Measurements from ENCODE around the gene PON3. TPM values are rescaled to one million over a fixed set of nuclear protein-coding genes. Genes with fewer than 3 reads are reported as not detected.

Gene PON3
- total RNA-seq, 1 experiment from 2014 or later, result not detected

DNA sequence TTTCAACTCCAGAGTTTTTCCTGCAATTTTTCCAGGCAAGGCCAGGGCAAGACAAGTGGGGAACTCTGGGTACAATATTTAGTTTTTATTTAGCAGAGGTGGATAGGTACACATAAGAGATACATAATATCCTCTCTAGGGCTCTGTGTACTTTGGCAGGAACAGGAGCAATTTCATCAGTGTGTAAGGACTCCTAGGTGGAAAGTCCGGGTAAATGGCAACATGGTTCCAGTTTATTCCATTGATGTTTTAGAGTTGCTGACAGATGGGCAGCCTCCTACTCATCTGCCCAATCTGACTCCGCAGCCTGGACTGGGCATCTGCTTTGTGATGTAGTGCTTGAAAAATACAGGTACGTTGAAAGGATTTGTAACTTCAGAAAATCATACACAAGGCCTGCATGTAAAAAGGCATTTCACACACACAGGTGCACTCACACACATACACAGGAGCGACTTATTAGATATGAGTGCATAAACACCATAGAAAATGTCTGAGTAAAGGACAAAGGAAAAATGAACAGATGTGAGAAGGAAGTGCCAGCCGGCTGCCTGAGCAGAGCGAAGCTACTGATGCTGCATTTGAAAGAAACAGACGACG lies 77.6 kb downstream of the PON3 start:
- Histone ChIP-seq H4K8ac (replicated peaks; ENCODE audit: insufficient read length, low read depth, low read length) (no peak overlapping the region), H4K20me1 (ENCODE audit: control insufficient read depth, insufficient read depth, insufficient read length) (no peaks in the 10 kb centered on the region), H2BK20ac (ENCODE audit: low read depth, low read length, poor library complexity, severe bottlenecking) (no peak overlapping the region), H3K79me1 (ENCODE audit: insufficient read depth, low read depth, low read length, poor library complexity, severe bottlenecking) (no peaks in the 10 kb centered on the region), H3K4me2 (ENCODE audit: insufficient read depth, insufficient read length, low read length) (no peak overlapping the region), H3K27me3 (ENCODE audit: insufficient read depth, low read length) (no peaks in the 10 kb centered on the region), H3K56ac (ENCODE audit: insufficient read length, low read depth, low read length) (no peak overlapping the region), H3K23ac (ENCODE audit: insufficient read length, low read depth, low read length) (no peak overlapping the region), H2BK15ac (ENCODE audit: low read depth, low read length) (no peak overlapping the region), H3K79me2 (ENCODE audit: insufficient read depth, low read length) (no peaks in the 10 kb centered on the region), H2AK5ac (ENCODE audit: insufficient read length, low read length) (no peak overlapping the region), H3K18ac (ENCODE audit: insufficient read length, low read depth, low read length) (no peak overlapping the region), H2BK5ac (ENCODE audit: insufficient read length, low read length) (no peak overlapping the region), H3K9me3 (ENCODE audit: control insufficient read depth, low read depth, low read length) (no peaks in the 10 kb centered on the region), H2BK120ac (ENCODE audit: low read depth, low read length, poor library complexity, severe bottlenecking) (no peak overlapping the region), H4K5ac (ENCODE audit: insufficient read length, low read depth, low read length) (no peak overlapping the region), H3K9ac (ENCODE audit: extremely low read depth, insufficient read length, low read length) (no peak overlapping the region), H3K14ac (ENCODE audit: insufficient read depth, low read length) (no peak overlapping the region), H4K91ac (ENCODE audit: insufficient read length, low read depth, low read length) (no peak overlapping the region), H2BK12ac (ENCODE audit: insufficient read length, low read depth, low read length) (no peak overlapping the region), H3K27ac (ENCODE audit: insufficient read length, low read depth, low read length) (no peak overlapping the region), H2AFZ (ENCODE audit: low read length) (no peak overlapping the region), H3K4ac (ENCODE audit: low read depth, low read length) (no peak overlapping the region), H3K23me2 (ENCODE audit: insufficient read length, low read depth, low read length, poor library complexity, severe bottlenecking) (no peaks in the 10 kb centered on the region), H3T11ph (ENCODE audit: low read length) (no peak overlapping the region), H3K4me1 (ENCODE audit: insufficient read depth, low read length) (no peaks in the 10 kb centered on the region)
- Mint-ChIP-seq H3K4me3 (no peak overlapping the region), H3K9me3 (no peaks in the 10 kb centered on the region), H3K27ac (no peak overlapping the region), H3K4me1 (peaks cover 2 to 10% of the 10 kb centered on the region in 2 experiments; a peak in 3 of 4 replicates), H3K36me3 (ENCODE audit: insufficient read depth in 1 of 3, low read depth in 3 of 3) (no peaks in the 10 kb centered on the region), H3K27me3 (ENCODE audit: low read depth) (peaks cover 2% of the 10 kb centered on the region)
- TF ChIP-seq, protein P1, sequence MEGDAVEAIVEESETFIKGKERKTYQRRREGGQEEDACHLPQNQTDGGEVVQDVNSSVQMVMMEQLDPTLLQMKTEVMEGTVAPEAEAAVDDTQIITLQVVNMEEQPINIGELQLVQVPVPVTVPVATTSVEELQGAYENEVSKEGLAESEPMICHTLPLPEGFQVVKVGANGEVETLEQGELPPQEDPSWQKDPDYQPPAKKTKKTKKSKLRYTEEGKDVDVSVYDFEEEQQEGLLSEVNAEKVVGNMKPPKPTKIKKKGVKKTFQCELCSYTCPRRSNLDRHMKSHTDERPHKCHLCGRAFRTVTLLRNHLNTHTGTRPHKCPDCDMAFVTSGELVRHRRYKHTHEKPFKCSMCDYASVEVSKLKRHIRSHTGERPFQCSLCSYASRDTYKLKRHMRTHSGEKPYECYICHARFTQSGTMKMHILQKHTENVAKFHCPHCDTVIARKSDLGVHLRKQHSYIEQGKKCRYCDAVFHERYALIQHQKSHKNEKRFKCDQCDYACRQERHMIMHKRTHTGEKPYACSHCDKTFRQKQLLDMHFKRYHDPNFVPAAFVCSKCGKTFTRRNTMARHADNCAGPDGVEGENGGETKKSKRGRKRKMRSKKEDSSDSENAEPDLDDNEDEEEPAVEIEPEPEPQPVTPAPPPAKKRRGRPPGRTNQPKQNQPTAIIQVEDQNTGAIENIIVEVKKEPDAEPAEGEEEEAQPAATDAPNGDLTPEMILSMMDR (conservative IDR thresholded peaks at IDR 0.05), result no peak
- no peak for DNase-seq
- WGBS (ENCODE audit: extremely low coverage, insufficient read length, low lambda C conversion rate), result no CpG with 5 or more reads among the region's 8 CpGs
